Muscle layer of colon (tissue), 2 donors: ENCODE measurements around the gene AUTS2.
A peak's percentile ranks its signal among the peaks of the same experiment; 100 is the strongest.
"Not testable (repeated sequence)": the region's sequence is repeated elsewhere in the genome, so short reads cannot be mapped to it uniquely, and the experiment has no call there.

Experiments
- H3K27ac ChIP-seq: one replicate; pipeline ENCODE4 v1.7.0; 2013; ENCODE audit warnings: low read depth, mild to moderate bottlenecking, low read length, moderate library complexity
- H3K27me3 ChIP-seq, 2 donors: one replicate each; pipeline ENCODE4 v1.7.0; 2013; ENCODE audit warnings: low read length in 2 of 2, mild to moderate bottlenecking in 2 of 2; ENCODE audit not compliant: insufficient read depth in 2 of 2, control insufficient read depth in 1 of 2
- H3K36me3 ChIP-seq: one replicate; pipeline ENCODE4 v1.7.0; 2013; ENCODE audit warnings: mild to moderate bottlenecking, low read length; ENCODE audit not compliant: insufficient read depth
- H3K4me1 ChIP-seq: one replicate; pipeline ENCODE4 v1.7.0; 2013; ENCODE audit warnings: mild to moderate bottlenecking, low read length; ENCODE audit not compliant: insufficient read depth
- H3K4me3 ChIP-seq, 2 donors: one replicate each; pipeline ENCODE4 v1.7.0; 2013; ENCODE audit warnings: low read length in 2 of 2, low read depth in 1 of 2, mild to moderate bottlenecking in 1 of 2, moderate library complexity in 1 of 2
- H3K9ac ChIP-seq: one replicate; pipeline ENCODE4 v1.7.0; 2013; ENCODE audit warnings: low read length
- H3K9me3 ChIP-seq: one replicate; pipeline ENCODE4 v1.7.0; 2013; ENCODE audit warnings: mild to moderate bottlenecking, low read length
- donor health status: abdominal sarcoma.
- donor health status: Adenocarcinoma of cecum.

The AUTS2 gene

GRCh38 chr7:70588191-70588921 is 990.1 kb downstream of the AUTS2 start:
- H3K27me3 ChIP-seq: no peaks in the 10 kb centered on the region
- H3K9ac ChIP-seq: no peak overlapping the region
- no peaks in the 10 kb centered on the region for H3K9me3 ChIP-seq
- no peak overlapping the region for H3K4me3 ChIP-seq
- H3K27ac ChIP-seq: no peak overlapping the region
- no peaks in the 10 kb centered on the region for H3K4me1 ChIP-seq
- H3K36me3 ChIP-seq: no peaks in the 10 kb centered on the region

DNA sequence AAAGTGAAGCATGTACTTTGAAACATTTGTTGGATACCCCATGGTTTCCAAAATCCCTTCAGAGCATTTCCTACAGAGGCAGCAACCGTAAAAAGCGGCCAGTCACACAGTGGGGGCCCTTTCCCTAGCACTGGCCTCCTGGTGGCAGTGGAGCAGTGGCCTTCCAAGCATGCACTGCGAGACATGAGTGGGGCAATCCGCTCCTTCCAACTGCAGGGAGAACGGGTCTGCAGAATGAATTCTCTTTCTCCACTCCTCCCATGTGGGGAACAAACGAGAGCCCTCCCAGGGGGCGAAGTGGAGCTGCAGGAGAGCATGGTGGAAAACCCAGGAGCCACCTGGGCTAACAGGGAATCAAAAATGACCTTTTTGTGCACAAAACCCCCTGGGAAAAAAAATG is 990.7 kb downstream of the AUTS2 start:
- Histone ChIP-seq H3K27me3 (no peaks in the 10 kb centered on the region), H3K9ac (no peak overlapping the region), H3K27ac (no peak overlapping the region), H3K9me3 (no peaks in the 10 kb centered on the region), H3K36me3 (no peaks in the 10 kb centered on the region), H3K4me1 (no peaks in the 10 kb centered on the region), H3K4me3 (no peak overlapping the region)

DNA sequence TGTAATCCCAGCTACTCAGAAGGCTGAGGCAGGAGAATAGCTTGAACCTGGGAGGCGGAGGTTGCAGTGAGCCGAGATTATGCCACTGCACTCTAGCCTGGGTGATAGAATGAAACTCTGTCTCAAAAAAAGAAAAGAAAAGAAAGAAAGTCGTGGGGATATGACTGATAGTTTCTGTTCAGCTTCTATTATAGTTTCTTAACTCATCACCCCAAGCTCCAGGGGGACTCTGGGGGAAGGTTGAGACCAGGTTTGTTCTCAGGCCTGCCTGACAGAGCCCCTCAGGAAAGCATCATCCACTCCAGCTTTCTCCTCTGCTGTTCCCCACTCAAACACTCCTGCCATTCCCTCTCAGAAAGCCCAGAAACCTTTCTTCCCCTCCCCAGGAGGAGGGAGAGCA is 991.3 kb downstream of the AUTS2 start:
- Histone ChIP-seq H3K4me3 (no peak overlapping the region), H3K9me3 (no peaks in the 10 kb centered on the region), H3K9ac (no peak overlapping the region), H3K4me1 (no peaks in the 10 kb centered on the region), H3K27me3 (no peaks in the 10 kb centered on the region), H3K27ac (no peak overlapping the region), H3K36me3 (no peaks in the 10 kb centered on the region)

DNA sequence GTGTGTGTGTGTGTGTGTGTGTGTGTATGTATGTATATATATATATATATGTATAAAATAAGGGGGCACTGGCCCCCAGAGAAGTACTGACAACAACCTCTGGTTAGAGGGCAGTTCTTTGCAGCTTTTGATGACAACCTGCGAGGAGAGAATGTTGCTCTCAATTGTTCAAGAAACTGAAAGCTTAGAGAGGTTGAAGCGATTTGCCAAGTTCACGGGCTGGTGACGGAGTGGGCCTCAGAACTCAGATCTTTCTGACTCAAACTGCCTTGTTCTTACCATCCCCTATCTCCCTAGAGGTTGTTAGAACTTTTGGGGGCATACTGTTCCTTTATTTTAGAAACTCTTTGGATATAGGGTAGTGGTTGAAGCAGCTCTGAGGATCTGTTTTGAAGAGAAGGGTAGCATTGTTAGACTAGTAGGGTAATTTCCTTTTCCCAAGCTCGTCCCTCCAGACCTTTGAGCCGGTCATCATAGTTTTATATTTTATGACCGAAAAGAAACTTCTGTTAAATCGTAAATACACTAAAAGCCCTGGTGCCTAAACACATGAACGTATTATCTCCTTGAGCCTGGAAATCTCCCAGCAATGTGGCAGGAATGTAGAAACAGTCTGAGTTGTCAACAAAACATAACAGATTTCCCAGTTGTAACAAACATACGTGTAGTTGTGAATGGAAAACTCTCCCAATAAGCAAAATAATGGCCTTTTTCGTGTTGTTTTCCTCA is 992.0 kb downstream of the AUTS2 start:
- no peak overlapping the region for H3K27ac ChIP-seq
- H3K4me3 ChIP-seq: no peak overlapping the region
- H3K36me3 ChIP-seq: no peaks in the 10 kb centered on the region
- H3K27me3 ChIP-seq: no peaks in the 10 kb centered on the region
- no peaks in the 10 kb centered on the region for H3K9me3 ChIP-seq
- H3K9ac ChIP-seq: no peak overlapping the region
- no peaks in the 10 kb centered on the region for H3K4me1 ChIP-seq

- no peaks in the 10 kb centered on the region for H3K9me3 ChIP-seq
- H3K36me3 ChIP-seq: no peaks in the 10 kb centered on the region
- H3K27me3 ChIP-seq: no peaks in the 10 kb centered on the region
- H3K27ac ChIP-seq: no peak overlapping the region
- H3K9ac ChIP-seq: no peak overlapping the region
- no peaks in the 10 kb centered on the region for H3K4me1 ChIP-seq
- H3K4me3 ChIP-seq: no peak overlapping the region
Observed at GRCh38 chr7:70591643-70592042, 993.4 kb downstream of the AUTS2 start.

GRCh38 chr7:70592171-70592570 is 993.9 kb downstream of the AUTS2 start:
- H3K36me3 ChIP-seq: no peaks in the 10 kb centered on the region
- H3K27ac ChIP-seq: no peak overlapping the region
- no peaks in the 10 kb centered on the region for H3K4me1 ChIP-seq
- H3K27me3 ChIP-seq: no peaks in the 10 kb centered on the region
- no peak overlapping the region for H3K9ac ChIP-seq
- H3K9me3 ChIP-seq: no peaks in the 10 kb centered on the region
- no peak overlapping the region for H3K4me3 ChIP-seq

- H3K4me1 ChIP-seq: no peaks in the 10 kb centered on the region
- no peaks in the 10 kb centered on the region for H3K27me3 ChIP-seq
- H3K36me3 ChIP-seq: no peaks in the 10 kb centered on the region
- H3K9ac ChIP-seq: no peak overlapping the region
- no peak overlapping the region for H3K4me3 ChIP-seq
- H3K27ac ChIP-seq: no peak overlapping the region
- no peaks in the 10 kb centered on the region for H3K9me3 ChIP-seq
Observed at GRCh38 chr7:70594170-70594569, 995.9 kb downstream of the AUTS2 start.

- H3K9ac ChIP-seq, H3K4me1 ChIP-seq, H3K27ac ChIP-seq, H3K4me3 ChIP-seq, H3K36me3 ChIP-seq, H3K9me3 ChIP-seq, H3K27me3 ChIP-seq: not testable (repeated sequence)
Observed at GRCh38 chr7:70594885-70595284, 996.6 kb downstream of the AUTS2 start.

GRCh38 chr7:70595370-70595754 is 997.1 kb downstream of the AUTS2 start:
- H3K27ac ChIP-seq: no peak overlapping the region
- no peaks in the 10 kb centered on the region for H3K27me3 ChIP-seq
- H3K9ac ChIP-seq: no peak overlapping the region
- H3K9me3 ChIP-seq: no peaks in the 10 kb centered on the region
- H3K4me3 ChIP-seq: peak overlapping the region in 1 of 2 donors; percentile 23
- H3K4me1 ChIP-seq: no peaks in the 10 kb centered on the region
- H3K36me3 ChIP-seq: no peaks in the 10 kb centered on the region

DNA sequence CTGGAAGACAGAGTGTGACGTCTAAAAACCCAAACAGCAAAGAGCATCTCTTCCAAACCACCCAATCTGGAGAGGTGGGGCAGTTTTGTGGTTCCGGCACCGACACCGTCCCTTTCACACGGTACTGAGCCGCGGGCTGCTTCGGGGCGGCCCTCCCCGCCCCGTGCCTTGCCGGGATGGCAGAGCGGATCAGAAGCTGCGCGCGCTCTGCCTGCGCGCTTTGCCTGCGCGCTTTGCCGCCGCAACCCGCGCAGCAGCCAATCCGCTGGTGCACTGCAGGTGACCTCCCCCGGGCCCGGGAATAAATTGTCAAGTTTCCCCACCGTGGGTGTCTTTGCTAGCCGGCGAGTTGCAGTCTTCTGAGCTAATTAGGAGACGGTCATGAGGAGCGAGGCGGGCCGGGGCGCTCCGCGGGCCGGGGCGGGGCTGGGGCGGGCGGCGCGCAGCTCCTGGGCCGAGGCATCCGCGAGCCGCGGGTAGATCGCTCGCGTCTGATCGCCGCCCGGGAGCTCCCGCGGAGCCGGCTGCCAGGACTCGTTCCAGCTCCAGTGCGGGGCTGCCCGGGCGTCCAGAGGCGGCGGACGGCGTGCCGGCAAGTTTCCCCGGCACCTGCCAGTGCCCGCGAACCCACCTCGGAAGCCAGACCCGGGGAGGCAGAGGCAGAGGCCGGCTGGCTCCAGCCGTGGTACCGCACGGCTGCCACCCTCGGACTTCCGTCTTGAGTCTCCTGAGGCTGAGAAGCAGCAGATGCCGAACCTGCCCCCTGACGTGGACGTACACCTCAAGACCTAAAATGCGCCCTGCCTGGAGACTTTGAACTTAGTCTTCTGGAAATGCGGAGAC is 997.7 kb downstream of the AUTS2 start:
- Histone ChIP-seq H3K9ac (no peak overlapping the region), H3K36me3 (no peaks in the 10 kb centered on the region), H3K4me3 (peak overlapping the region; percentile 8 to 23), H3K27ac (no peak overlapping the region), H3K27me3 (no peaks in the 10 kb centered on the region), H3K9me3 (no peaks in the 10 kb centered on the region), H3K4me1 (no peaks in the 10 kb centered on the region)

GRCh38 chr7:70596598-70596913 is 998.3 kb downstream of the AUTS2 start:
- Histone ChIP-seq H3K9ac (no peak overlapping the region), H3K4me3 (no peak overlapping the region), H3K27ac (no peak overlapping the region), H3K9me3 (no peaks in the 10 kb centered on the region), H3K4me1 (no peaks in the 10 kb centered on the region), H3K36me3 (no peaks in the 10 kb centered on the region), H3K27me3 (no peaks in the 10 kb centered on the region)
